HS-5 (cell line): Measurements from ENCODE around the gene UBN2.

Source experiments
- DNase-seq: peaks from one replicate; pipeline ENCODE4 v3.0.0-alpha.2; 2012; ENCODE audit warnings: low read depth

UBN2 gene

DNA sequence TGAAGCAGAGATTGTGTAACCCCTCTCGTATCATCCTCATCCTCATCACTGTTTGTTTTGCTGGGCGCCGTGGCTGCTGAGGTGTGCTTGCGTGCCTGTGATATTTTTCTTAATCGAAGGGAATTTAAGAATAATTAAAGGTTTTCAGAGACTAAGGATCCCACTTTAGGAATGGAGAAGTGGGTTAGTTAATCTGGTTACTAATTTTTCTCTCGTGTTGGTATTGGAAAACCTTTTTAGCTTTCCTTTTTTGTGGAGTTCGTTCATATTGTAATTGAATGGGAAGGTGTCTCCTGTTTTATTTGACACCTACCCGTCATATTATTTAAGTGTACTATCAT lies 1.3 kb downstream of the UBN2 start:
- no peak for DNase-seq

DNA sequence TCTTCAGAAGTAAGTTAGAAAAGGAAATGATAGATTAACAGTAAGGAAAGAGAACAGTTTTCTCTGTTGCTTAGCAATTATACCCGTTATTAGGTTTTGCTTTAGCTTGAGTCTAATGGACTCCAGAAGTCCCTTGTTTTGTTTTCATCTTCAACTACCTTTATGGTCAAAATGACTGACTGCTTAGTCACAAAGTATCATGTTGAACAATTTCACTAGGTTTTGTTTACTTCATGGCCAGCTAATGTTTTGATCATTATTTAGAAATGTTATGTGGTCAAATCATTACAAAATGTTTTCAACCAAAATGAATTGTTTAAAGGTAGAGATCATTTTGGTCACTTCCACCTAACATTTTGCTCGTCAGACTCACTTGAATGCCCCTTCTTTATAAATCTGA lies 1.9 kb downstream of the UBN2 start:
- DNase-seq, result no peak

DNA sequence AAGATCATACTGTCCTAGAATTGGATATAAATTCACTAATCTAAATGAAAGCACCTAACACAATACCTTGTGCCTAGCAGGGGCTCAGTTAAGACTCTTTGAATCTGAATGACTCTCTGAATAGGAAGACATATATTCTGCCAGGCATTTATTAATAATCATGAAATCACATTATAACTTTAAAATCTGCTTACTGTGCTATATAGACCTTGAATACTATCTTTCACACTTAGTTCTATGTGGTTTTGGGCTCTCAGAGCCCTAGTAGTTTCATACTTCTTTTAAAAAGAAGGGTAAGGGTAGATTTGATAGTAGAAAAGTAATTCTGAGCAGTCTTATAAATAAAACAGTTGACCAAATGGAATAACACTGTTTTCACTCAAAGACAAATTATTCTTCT lies 10.2 kb downstream of the UBN2 start:
- no peak for DNase-seq

DNA sequence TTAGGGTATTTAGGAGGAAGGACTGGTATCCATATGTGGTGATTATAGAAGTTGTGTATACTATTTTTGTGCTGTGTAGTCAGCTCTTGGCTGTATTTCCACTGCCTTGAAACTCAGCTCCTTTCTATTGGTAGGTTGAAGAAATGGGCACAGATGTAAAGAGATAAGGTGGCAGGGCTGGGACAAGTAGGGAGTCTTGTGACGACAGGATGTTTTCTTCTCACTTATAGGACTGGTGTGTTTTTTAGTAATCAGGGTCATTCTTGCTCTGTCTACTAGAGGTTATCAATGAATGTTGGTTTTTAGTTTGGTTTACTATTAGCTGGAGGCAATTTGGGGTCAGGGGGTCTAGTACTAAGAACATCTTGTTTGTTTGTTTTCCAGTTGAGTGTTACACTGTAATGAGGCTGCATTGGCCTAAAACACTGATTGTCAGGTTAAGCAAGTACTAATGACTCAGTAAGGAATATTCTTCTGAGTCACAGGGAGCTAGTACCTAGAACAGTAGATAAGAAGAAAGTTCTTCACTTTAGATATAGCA lies 11.8 kb downstream of the UBN2 start:
- DNase-seq, result no peak

DNA sequence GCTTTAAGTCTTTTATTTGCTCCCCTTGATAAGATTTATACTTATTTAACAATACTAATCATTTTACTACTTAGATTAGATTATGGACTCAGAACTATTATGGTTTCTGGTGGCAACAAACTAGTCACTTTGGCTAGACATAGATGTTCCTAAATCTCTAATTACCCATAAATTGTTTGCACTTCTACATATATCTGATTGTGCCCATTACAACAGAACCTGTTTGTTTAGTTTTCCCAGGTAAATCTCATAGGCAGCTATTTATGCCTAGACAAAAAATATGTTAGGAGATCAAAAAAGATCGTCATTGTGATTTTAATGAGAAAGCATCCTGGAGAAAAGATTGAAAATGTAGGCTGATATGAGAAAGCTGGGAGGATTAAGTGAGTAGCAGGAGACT lies 14.4 kb downstream of the UBN2 start:
- DNase-seq, result no peak

DNA sequence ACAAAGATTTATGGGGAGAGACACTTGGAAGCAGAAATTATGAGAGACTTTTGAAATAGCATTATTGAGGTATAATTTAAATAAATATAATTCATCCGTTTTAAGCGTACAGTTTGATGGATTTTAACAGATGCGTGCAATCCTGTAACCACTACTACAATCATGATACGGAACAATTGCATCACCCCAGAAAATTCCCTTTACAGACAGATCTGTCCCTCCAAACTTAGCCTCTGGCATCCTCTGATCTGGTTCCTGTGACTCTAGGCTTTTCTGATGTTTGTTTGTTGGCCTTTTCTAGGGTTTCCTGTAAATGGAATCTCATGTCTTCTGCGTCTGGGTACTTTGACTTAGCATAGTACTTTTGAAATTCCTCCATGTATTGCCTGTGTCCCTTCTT lies 15.5 kb downstream of the UBN2 start:
- DNase-seq, result no peak

DNA sequence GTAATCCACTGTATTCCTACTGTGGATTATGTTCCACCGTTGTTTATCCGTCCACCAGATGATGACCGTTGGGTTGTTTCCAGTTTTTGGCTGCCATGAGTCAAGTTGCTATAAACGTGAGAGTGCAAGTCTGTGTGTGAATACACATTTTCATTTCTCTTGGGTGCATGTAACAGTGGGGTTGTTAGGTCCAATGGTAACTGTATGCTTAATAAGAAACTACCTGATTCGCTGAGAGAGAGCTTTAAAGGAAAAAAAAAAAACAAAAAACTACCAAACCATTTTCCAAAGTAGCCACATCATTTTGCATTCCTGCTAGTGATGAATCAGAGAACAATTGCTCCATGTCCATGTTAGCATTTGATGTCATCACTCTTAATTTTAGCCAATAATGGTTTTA lies 15.9 kb downstream of the UBN2 start:
- no peak for DNase-seq

DNA sequence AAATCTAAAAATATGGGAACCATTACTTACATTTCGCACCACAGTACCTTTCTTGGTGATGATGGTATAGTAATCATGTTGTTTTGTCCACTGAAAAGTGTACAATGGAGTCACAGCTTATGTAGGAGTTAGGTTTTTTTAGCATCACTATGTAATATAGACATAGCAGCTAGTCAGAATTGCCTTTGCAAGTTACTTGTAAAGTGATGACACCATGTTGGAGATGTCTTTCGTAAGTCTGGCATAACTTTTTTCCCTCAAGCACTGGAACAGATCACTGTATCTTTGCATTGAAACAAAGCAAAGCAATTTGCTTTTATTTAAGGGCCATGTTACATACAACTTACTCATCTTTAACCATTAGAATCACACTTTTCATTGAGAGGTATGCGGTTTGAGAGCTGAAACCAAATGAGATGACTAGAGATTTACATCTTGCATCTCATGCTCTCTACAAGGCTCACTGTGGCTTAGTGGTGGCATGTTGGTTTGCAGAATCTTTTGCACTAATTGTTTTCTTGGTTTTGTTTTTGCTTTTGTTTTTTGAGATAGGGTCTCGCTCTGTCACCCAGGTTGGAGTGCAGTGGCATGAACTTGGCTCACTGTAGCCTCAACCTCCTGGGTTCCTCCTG lies 18.3 kb downstream of the UBN2 start:
- DNase-seq, result no peak

DNA sequence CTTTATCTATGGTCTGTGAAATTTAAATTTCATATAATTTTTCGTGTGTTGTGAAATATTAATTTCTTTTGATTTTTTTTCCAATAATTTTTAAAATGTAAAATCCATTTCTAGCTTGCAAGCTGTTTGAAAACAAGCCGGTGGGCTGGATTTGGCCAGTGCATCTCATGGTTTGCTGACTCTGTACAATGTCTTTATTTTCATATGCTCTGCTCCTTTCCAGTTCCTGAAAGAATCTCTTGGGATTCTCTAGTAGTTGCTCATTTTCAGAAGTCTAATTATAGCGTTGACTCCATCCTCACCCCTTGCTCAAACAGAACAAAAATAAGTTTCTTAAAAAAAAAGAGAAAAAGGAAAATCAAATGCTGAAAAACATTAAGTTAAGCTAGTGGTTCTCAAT lies 21.4 kb downstream of the UBN2 start:
- no peak for DNase-seq

DNA sequence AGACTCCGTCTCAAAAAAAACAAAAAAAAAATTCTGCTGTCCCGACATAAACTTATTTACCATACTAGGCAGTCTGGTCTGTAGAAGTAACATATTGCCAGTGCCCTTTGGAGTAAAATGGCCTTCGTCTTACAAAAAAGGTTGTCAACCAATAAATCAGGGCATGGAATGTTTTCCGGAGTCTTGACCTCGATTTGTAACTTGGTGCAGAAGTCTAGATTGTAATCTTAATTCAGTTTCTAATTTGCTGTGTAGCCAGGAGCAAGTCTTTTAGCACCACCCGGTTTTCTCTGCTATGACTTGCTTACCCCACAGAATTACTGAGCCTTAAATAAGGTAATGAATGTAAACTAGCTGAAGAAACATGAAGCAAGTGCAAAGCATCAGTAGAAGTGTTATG lies 23.2 kb downstream of the UBN2 start:
- no peak for DNase-seq

DNA sequence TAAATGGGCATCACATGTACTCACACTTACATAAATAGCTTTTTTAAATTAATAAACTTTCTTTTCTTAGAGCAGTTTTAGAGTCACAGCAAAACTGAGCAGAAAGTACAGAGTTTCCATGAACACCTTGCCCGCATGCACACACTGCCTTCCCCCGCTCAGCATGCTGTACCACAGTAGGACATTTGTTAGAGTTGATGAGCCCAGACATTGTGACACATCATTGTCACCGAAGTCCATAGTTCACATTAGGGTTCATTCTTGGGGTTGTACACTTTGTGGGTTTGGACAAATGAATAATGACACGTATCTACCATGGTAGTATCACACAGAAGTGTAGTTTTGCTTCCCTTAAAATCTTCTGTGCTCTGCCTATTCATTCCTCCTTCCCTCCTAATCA lies 23.7 kb downstream of the UBN2 start:
- no peak for DNase-seq

DNA sequence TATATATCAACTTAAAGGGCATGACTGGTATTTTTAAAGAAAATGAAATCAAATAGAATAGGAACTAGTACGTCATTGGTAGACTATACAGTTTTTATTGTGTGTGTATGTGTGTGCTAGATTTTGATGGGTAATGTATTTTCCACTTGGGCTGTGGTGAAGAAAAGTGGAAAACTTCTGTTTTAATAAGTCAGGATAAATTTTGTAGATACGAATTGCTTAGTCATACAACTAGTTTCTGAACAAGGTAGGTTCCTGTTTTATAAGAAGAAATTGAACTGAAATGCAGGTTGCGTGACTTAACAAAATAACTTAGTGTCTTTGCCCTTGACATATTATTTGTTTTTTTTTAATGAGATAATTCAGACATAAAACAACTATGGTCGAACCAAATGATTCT lies 24.3 kb downstream of the UBN2 start:
- no peak for DNase-seq

DNA sequence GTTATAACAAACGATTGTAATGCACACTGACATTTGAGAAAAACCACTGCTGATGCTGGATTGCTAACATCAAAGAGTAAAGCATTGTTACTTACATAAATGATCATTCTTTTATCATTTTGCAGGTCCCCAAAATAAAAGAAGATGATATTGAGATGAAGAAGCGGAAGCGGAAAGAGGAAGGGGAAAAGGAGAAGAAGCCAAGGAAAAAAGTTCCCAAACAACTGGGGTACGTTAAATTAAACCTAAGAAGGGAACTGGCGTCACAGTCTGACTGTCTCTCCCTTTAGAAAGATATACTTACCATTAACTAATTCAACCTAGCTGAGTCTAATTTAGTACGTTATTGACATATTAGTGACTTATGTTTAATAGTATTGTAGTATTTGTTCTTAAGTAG lies 28.1 kb downstream of the UBN2 start:
- DNase-seq, result no peak

DNA sequence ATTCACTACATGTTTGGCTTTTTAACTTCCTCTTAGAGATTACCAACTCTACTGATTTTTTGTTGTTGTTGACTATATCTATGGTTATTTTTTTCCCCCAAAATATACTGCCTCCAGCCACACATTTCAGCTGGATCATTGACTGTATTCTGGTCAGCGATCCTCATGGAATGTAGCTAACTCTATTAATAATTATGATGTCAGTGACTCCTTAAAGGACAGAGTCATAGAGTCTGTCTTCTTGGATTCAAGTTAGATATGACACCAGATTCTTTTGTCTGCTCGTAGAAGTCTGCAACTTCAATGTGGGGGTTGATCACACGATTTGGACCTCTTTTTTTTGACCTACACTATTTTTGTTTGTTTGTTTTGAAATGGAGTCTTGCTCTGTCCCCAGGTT lies 33.2 kb downstream of the UBN2 start:
- no peak for DNase-seq

DNA sequence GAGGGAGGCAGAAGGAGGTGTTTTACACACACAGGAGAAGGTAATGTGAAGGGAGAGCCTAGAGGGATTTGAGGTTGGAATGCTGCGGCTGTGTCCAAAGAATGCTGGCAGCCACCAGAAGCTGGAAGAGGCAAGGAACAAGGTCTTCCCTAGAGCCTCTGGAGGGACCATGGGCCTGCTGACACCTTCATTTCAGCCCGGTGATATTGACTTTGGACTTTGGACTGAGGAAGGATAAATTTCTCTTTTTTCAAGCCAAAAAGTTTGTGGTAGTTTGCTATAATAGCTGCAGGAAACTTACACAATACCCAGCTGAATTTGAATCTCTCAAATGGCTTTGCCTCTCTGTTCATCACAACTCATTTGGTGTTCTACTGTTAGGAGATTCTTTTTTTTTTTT lies 34.6 kb downstream of the UBN2 start:
- no peak for DNase-seq

DNA sequence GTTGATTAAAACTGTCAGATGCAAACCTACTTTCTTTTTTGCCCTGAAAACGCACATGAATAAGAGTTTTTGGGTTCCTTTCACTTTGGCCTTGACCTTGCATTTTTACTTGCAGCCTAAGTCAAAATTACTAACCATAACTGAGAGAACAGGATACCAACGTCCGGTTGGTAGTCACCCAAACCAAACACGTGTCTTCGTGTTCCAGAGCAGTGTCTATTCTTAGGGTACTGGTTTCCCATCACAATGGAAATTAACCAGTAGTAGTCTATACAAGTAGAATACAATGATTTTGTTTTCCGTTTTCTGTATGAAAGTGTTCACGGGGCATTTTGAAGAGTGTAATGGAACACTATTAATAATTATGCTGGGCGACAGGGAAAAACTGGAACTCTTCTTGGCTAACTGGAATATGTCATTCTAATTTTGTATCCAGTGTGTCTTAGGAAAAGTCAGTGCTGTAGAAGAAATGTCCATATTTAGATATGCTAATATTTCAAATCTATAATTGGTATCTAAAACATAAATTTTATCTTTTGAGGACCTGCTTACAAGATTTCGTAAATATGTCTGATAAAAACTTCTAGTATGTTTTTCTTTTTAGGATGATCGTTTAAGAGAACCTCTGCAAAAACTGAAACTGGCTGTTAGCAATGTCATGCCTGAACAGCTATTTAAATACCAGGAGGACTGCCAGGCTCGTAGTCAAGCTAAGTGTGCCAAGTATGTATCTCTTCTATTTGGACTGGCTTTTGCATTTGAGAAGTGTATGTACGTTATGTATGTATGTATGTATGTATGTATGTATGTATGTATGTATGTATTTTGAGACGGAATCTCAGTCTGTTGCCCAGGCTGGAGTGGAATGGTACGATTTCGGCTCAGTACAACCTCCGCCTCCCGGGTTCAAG lies 40.9 kb downstream of the UBN2 start:
- no peak for DNase-seq

DNA sequence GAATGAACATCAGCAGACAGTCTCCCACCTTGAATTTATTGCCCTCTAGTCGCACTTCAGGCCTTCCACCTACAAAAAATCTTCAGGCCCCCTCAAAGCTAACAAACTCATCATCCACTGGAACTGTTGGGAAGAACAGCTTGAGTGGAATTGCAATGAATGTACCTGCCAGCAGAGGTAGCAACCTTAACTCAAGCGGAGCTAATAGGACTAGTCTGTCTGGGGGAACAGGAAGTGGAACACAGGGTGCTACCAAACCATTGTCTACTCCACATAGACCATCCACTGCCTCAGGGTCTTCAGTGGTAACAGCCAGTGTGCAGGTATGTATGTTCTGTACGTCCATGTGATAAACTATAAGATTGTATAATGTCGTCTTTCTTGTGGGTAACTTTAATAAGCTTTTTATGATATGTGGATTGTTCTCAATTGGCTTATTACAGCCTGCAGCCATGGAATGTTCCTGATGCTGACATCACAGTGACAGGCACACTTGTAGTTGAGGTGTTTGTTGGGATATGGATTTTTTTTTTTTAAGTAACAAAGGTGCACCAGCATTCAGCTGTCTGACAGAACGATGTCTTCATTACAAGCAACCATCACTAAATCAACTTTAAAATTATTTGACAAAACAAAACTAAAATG lies 53.3 kb downstream of the UBN2 start:
- no peak for DNase-seq

DNA sequence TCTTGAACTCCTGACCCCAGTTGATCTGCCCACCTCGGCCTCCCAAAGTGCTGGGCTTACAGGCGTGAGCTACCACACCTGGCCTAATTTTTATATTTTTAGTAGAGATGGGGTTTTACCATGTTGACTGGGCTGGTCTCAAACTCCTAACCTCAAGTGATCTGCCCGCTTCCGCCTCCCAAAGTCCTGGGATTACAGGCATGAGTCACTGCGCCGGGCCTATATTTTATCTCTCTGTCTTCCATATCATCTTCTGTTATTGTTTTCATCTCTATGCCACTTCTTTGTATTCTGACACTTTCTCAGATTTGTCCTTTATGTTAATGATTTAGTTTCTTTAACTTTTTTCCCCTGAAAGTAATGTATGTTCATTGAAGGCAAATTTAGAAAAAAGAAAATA lies 55.1 kb downstream of the UBN2 start:
- DNase-seq, result no peak

DNA sequence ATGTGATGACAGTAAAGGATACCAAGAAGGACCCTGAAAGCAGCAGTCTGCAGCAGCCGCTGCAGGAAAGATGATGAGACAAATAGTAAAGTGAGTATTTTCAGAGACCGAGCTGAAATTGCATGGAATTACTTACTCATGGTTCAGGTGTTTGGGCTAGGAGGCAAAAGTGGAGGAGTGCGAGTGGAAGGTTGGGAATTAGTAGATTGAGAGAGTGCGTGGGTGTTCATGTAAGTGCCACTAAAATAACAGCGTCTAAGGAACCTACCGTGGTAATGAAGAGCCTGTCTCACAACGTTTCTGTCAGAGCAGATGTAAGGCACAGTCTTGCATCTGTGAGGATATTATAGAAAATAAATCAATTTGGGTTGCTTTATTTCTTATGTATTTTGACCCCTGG lies 61.8 kb downstream of the UBN2 start:
- no peak for DNase-seq

DNA sequence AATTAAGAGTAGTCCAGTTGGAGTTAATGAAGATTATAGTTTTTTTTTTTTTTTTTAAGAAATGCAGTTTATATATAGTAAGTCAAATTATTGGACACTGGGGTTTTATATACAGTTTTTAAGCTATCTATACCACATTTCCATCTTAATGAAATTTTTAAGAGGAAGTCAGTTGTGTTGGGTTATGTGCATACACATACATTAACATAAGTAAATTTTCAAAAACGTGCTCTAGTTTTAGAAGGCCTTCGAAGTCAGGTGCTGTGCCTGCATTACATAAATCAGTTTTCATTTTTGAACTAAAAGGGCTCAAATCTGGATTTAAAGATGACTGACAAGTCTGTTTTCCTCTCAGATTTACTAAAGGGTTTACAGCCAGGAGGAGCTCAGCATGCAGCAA lies 62.5 kb downstream of the UBN2 start:
- DNase-seq, result no peak

DNA sequence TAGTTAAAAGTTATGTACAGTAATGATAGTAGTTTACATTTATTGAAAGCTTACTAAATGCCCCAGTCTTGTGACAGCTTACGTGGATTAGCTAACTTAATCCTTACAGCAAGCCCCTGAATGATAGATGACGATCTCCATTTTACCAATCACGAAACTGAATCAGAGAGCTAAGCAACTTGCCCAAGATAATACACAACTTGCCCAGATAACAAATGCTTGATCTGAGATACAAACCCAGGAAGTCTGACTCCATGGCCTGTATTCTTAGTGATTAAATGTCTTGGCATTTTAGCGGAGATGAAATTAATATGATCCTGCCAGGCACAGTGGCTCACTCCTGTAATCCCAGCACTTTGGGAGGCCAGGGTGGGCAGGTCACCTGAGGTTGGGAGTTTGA lies 63.2 kb downstream of the UBN2 start:
- no peak for DNase-seq

DNA sequence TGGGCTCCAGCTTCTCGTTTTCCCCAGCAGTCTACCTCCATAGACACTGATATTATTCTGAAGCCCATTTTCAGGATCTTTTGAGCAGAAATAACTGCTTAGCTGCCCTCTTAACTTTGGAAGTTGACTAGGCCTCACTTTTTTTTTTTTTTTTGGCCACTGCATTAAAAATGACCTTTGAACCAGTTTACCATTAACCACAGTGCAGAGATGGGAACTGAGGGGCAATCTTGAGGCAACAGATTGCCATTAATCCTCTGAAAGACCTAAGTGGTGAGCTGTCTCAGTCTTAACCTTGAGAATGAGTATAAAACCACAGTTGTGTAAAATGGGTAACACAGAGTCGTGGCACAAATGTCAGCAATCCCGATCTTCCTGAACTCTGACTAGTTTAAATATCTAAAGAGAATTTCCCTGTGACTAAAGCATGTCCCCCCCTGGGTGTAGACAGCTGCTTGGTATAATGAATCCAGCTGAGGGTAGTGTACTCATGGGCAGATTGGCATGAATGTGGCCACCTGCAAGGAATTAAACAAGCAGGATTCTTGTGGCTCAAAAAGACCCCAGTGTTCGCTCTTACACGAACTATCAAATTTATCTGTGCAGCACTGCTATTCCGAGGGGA lies 64.0 kb downstream of the UBN2 start:
- DNase-seq, result no peak

DNA sequence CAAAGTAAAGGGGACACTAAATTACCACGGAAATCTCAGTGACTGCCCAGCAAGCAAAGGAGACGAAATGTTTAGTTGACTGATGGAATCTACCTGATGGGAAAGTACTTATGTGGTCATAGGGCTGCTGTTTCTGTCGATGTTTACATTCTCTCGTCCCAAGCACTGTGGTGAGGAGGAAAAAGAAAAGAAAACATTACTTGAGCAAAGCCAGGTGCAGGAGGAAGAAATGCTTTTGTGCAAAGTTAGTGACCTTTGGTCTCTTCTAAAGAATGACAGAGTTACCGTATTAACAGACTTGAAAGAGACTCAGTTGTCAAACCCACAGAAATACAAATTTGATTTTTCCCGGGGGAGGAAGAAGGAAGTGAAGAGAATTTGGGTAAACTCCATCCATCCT lies 66.8 kb downstream of the UBN2 start:
- DNase-seq, result no peak
